ENCODE results near the gene GXYLT1.
"Not testable (repeated sequence)": the region's sequence is repeated elsewhere in the genome, so short reads cannot be mapped to it uniquely, and the experiment has no call there.

The GXYLT1 gene, protein sequence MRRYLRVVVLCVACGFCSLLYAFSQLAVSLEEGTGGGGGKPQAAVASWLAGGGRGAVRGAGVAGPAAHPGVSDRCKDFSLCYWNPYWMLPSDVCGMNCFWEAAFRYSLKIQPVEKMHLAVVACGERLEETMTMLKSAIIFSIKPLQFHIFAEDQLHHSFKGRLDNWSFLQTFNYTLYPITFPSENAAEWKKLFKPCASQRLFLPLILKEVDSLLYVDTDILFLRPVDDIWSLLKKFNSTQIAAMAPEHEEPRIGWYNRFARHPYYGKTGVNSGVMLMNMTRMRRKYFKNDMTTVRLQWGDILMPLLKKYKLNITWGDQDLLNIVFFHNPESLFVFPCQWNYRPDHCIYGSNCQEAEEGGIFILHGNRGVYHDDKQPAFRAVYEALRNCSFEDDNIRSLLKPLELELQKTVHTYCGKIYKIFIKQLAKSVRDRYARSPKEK

DNA sequence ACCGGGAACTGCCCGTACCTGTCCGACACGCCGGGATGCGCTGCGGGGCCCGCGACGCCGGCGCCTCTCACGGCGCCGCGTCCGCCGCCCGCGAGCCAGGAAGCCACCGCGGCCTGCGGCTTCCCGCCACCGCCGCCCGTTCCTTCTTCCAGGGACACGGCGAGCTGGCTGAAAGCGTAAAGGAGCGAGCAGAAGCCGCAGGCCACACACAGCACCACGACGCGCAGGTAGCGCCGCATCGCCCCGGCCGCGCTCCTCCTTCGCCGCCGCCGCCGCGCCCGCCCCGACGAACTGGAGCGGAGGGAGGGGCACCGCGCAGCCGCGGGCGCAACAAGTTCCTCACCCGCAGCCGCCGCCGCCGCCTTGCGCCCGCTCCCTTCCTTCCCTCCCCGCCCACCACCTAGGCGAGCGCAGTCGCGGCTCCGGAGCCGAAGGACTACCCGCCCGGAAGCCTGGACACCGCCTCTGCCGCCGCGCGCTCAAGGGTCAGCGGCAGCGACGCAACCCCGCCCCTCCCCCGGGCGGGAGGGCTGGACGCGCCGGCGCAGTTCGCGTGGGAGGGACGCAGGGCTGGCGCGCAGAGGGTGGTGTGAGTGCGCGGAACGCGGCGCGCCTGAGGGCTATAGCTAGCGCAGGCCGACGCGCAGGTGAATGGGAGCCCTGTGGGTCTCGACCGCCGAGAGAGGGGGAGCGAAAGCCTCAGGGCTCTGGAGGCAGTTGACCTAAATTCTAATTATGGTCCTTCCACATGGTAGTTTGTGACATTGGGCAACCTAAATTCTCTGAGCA, at the start of gene GXYLT1:
TSS of gene GXYLT1 (minus strand) at position 467 of the 789 bp plus-strand sequence. CDS start at position 239, 228 bp downstream.
- no peaks in the 10 kb centered on the region for H3K9me3 ChIP-seq (ENCODE audit: control insufficient read depth in 1 of 2, low read length in 2 of 2)
- H3K4me3 ChIP-seq (ENCODE audit: low read depth in 1 of 2, low read length in 2 of 2) = peak within 1 kb of the TSS; percentile 75 to 76
- peaks cover 0 to 6% of the 10 kb centered on the region in 2 donors for H3K4me1 ChIP-seq (ENCODE audit: control insufficient read depth in 1 of 2, insufficient read depth in 2 of 2, low read length in 2 of 2)
- no peaks in the 10 kb centered on the region for H3K27me3 ChIP-seq (ENCODE audit: low read depth, low read length)
- H3K36me3 ChIP-seq (ENCODE audit: control insufficient read depth in 1 of 2, insufficient read depth in 2 of 2, low read length in 2 of 2) = no peaks in the 10 kb centered on the region
- H3K27ac ChIP-seq (ENCODE audit: low read length) = peak within 1 kb of the TSS; percentile 64

DNA sequence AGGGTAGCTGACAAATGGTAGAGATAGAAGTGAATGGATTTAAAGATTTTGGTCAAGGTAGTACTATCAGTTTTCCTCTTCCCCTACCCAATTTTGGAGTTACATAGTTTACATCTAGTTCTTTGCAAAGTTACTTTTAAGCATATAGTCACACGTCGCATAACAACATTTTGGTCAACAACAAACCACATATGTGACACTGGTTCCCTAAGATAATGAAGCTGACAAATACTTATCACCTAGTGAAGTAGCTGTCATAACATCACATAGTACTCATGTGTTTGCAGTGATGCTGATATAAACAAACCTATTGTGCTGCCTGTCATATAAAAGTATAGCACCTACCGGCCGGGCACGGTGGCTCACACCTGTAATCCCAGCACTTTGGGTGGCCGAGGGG, 48.0 kb upstream of the GXYLT1 start:
- Histone ChIP-seq H3K36me3 (ENCODE audit: control insufficient read depth in 1 of 2, insufficient read depth in 2 of 2, low read length in 2 of 2) (peaks cover 10% of the 10 kb centered on the region in 2 donors), H3K4me1 (ENCODE audit: control insufficient read depth in 1 of 2, insufficient read depth in 2 of 2, low read length in 2 of 2) (no peaks in the 10 kb centered on the region), H3K4me3 (ENCODE audit: low read depth in 1 of 2, low read length in 2 of 2) (no peak overlapping the region)

DNA sequence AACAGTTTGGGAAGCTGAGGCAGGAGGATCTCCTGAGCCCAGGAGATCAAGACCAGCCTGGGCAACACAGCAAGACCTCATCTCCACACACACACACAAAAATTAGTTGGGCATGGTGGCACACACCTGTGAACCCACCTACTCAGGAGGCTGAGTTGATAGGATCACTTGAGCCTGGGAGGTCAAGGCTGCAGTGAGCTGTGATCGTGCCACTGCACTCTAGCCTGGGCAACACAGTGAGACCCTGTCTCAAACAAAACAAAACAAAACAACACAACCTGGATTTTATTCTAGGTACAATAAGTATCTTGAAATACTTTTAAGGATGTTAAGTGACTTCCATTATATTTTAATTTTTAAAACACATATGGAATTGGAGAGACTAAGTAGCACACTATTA, 47.6 kb upstream of the GXYLT1 start:
- no peaks in the 10 kb centered on the region for H3K9me3 ChIP-seq (ENCODE audit: control insufficient read depth in 1 of 2, low read length in 2 of 2)

More for the DNA sequence above, 48.0 kb upstream of the GXYLT1 start:
- Histone ChIP-seq H3K27ac (ENCODE audit: low read length) (no peak overlapping the region), H3K9me3 (ENCODE audit: control insufficient read depth in 1 of 2, low read length in 2 of 2) (no peaks in the 10 kb centered on the region), H3K27me3 (ENCODE audit: low read depth, low read length) (no peaks in the 10 kb centered on the region)

DNA sequence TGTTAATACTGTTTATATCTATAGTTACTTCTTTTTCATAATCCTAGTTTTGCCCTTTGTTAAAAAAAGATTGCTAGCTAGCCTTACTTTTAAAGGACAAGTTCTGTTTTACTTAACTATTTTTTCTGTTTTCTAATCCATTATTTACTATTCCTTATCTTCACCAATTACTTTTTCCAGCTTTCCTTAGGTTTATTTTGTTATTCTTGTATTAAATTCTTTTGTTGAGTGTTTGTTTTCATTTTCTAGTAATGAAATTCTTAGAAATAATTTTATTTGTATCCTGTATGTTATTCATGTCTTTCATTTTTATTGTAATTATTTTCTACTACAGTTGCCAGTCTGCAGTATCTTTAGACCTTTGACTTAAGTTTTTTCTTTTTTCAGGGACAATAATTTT, 45.7 kb upstream of the GXYLT1 start:
- peaks cover 0 to 5% of the 10 kb centered on the region in 2 donors for H3K36me3 ChIP-seq (ENCODE audit: control insufficient read depth in 1 of 2, insufficient read depth in 2 of 2, low read length in 2 of 2)
- no peaks in the 10 kb centered on the region for H3K4me1 ChIP-seq (ENCODE audit: control insufficient read depth in 1 of 2, insufficient read depth in 2 of 2, low read length in 2 of 2)
- H3K27me3 ChIP-seq (ENCODE audit: low read depth, low read length) = no peaks in the 10 kb centered on the region
- no peaks in the 10 kb centered on the region for H3K9me3 ChIP-seq (ENCODE audit: control insufficient read depth in 1 of 2, low read length in 2 of 2)
- no peak overlapping the region for H3K4me3 ChIP-seq (ENCODE audit: low read depth in 1 of 2, low read length in 2 of 2)
- H3K27ac ChIP-seq (ENCODE audit: low read length) = no peak overlapping the region

More for the DNA sequence above, 47.6 kb upstream of the GXYLT1 start:
- Histone ChIP-seq H3K4me3 (ENCODE audit: low read depth in 1 of 2, low read length in 2 of 2) (no peak overlapping the region), H3K27ac (ENCODE audit: low read length) (no peak overlapping the region), H3K4me1 (ENCODE audit: control insufficient read depth in 1 of 2, insufficient read depth in 2 of 2, low read length in 2 of 2) (no peaks in the 10 kb centered on the region), H3K36me3 (ENCODE audit: control insufficient read depth in 1 of 2, insufficient read depth in 2 of 2, low read length in 2 of 2) (peaks cover 6 to 10% of the 10 kb centered on the region in 2 donors), H3K27me3 (ENCODE audit: low read depth, low read length) (no peaks in the 10 kb centered on the region)

DNA sequence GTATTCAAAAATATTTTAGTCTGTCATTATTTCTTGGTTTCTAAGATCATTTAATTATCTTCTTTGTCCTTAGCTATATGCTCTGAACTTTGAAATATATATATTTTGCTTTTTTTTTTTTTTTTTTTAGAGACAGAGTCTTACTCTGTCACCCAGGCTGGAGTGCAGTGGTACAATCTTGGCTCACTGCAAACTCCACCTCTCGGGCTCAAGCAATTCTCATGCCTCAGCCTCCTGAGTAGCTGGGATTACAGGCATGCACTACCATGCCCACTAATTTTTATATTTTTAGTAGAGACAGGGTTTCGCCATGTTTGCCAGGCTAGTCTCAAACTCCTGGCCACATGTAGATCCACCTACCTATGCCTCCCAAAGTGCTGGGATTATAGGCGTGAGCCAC, 43.6 kb upstream of the GXYLT1 start:
- not testable (repeated sequence) for H3K4me1 ChIP-seq (ENCODE audit: control insufficient read depth in 1 of 2, insufficient read depth in 2 of 2, low read length in 2 of 2); H3K9me3 ChIP-seq (ENCODE audit: control insufficient read depth in 1 of 2, low read length in 2 of 2); H3K27ac ChIP-seq (ENCODE audit: low read length); H3K4me3 ChIP-seq (ENCODE audit: low read depth in 1 of 2, low read length in 2 of 2); H3K27me3 ChIP-seq (ENCODE audit: low read depth, low read length); H3K36me3 ChIP-seq (ENCODE audit: control insufficient read depth in 1 of 2, insufficient read depth in 2 of 2, low read length in 2 of 2)

DNA sequence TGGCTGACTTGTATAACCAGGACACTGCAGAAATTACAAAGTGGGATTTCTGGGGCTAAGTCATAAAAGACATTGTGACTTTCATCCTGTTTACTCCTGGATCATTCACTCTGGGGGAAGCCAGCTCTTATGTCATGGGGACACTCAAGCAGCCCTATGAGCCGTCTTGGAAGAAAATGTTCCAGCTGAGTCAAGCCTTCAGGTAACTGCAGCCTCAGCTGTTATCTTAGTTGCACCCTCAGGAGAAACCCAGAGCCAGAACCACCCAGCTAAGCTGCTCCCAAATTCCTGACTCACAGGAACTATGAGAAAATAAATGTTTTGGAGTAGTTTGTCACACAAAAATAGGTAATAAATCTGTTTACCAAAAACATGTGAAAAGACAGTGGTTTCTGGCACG, 43.1 kb upstream of the GXYLT1 start:
- H3K36me3 ChIP-seq (ENCODE audit: control insufficient read depth in 1 of 2, insufficient read depth in 2 of 2, low read length in 2 of 2) = peaks cover 0 to 5% of the 10 kb centered on the region in 2 donors
- H3K9me3 ChIP-seq (ENCODE audit: control insufficient read depth in 1 of 2, low read length in 2 of 2) = no peaks in the 10 kb centered on the region
- no peak overlapping the region for H3K27ac ChIP-seq (ENCODE audit: low read length)
- no peaks in the 10 kb centered on the region for H3K4me1 ChIP-seq (ENCODE audit: control insufficient read depth in 1 of 2, insufficient read depth in 2 of 2, low read length in 2 of 2)
- H3K27me3 ChIP-seq (ENCODE audit: low read depth, low read length) = no peaks in the 10 kb centered on the region
- no peak overlapping the region for H3K4me3 ChIP-seq (ENCODE audit: low read depth in 1 of 2, low read length in 2 of 2)

DNA sequence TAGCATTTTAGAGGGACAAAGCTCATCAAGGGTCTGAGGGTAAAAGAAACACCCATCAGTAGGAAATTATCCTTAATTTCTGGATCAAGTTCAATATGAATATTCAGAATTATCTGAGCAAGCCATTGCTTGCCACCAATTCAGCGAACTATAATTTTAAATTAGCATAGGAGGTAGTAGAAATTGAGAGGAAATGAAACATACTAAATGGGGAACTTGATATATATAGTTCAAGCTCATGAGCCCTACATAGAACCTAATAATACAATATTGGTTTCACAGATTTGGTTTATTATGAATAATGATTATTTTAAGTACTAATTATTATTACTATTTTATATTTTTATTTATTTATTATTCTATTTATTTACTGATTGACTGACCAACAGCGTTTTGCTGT, 42.1 kb upstream of the GXYLT1 start:
- no peak overlapping the region for H3K27ac ChIP-seq (ENCODE audit: low read length)
- H3K4me1 ChIP-seq (ENCODE audit: control insufficient read depth in 1 of 2, insufficient read depth in 2 of 2, low read length in 2 of 2) = no peaks in the 10 kb centered on the region
- H3K27me3 ChIP-seq (ENCODE audit: low read depth, low read length) = no peaks in the 10 kb centered on the region
- H3K9me3 ChIP-seq (ENCODE audit: control insufficient read depth in 1 of 2, low read length in 2 of 2) = no peaks in the 10 kb centered on the region
- no peaks in the 10 kb centered on the region for H3K36me3 ChIP-seq (ENCODE audit: control insufficient read depth in 1 of 2, insufficient read depth in 2 of 2, low read length in 2 of 2)
- H3K4me3 ChIP-seq (ENCODE audit: low read depth in 1 of 2, low read length in 2 of 2) = no peak overlapping the region

DNA sequence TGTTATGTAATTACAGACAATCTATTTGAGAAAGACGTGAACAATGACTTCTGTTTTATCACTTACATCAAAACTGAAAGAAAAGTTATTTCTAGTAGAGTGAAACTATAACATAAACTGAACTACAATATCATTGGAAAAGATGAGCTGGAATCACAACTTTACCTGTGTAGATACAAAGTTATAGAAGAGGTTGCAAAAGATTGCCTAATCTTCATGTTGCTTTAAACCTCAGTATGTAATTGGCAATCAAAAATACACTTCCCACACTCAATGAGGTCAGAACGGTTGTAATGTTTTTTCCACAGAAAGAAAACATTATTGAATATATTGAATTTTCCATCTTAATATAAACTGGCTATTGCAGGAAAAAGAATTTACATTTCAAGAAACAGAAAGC, 37.7 kb upstream of the GXYLT1 start:
- H3K27ac ChIP-seq (ENCODE audit: low read length) = no peak overlapping the region
- no peak overlapping the region for H3K4me3 ChIP-seq (ENCODE audit: low read depth in 1 of 2, low read length in 2 of 2)
- H3K36me3 ChIP-seq (ENCODE audit: control insufficient read depth in 1 of 2, insufficient read depth in 2 of 2, low read length in 2 of 2) = no peaks in the 10 kb centered on the region
- no peaks in the 10 kb centered on the region for H3K4me1 ChIP-seq (ENCODE audit: control insufficient read depth in 1 of 2, insufficient read depth in 2 of 2, low read length in 2 of 2)
- no peaks in the 10 kb centered on the region for H3K9me3 ChIP-seq (ENCODE audit: control insufficient read depth in 1 of 2, low read length in 2 of 2)
- no peaks in the 10 kb centered on the region for H3K27me3 ChIP-seq (ENCODE audit: low read depth, low read length)

DNA sequence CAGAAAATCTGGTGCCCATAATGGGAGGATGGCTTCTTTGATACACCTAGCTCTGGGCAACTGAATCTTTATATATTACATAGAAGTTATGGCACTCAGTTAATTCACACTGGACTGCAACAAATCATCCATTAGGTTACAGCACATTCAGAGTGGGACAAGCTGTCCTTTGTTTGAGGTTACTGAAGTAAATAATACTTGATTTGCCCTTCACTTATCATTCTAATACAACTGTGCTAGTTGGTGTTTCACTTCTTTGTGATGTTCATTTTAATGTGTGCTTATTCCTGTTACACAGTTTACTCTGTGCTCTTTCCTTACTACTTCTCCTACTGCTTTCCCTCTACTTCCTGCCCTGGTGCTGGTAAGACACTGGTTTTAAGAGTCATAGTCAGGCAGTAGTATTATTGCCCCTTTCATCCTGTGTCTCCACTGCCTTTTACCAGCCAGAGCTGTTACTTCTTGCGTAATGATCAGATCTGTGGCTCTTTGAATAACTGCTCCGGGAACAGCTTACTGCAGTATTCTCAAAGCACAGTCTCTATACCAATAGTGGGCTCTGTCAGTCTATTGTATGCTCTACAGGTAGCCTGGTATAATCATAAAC, 36.4 kb upstream of the GXYLT1 start:
- Histone ChIP-seq H3K4me3 (ENCODE audit: low read depth in 1 of 2, low read length in 2 of 2) (no peak overlapping the region), H3K36me3 (ENCODE audit: control insufficient read depth in 1 of 2, insufficient read depth in 2 of 2, low read length in 2 of 2) (peaks cover 0 to 4% of the 10 kb centered on the region in 2 donors), H3K27ac (ENCODE audit: low read length) (no peak overlapping the region), H3K4me1 (ENCODE audit: control insufficient read depth in 1 of 2, insufficient read depth in 2 of 2, low read length in 2 of 2) (no peaks in the 10 kb centered on the region), H3K9me3 (ENCODE audit: control insufficient read depth in 1 of 2, low read length in 2 of 2) (no peaks in the 10 kb centered on the region), H3K27me3 (ENCODE audit: low read depth, low read length) (no peaks in the 10 kb centered on the region)

DNA sequence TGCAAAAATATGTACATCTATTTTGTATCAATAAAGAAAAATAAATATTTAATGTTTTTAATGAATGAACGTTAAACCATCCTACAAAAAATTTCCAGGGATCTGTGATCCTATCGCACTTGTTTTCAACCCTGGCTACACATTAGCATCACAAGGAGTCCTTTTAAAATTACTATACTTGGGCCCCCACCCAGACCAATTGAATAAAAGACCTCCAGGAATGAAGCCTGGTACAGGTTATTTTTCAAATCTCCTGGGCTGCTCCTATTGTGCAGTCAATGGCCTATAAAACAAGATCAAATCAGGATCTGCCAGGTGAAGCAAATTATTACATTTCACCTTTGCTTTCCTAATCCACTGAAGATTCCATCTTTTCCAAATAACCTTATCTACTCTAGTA, 33.4 kb upstream of the GXYLT1 start:
- no peak overlapping the region for H3K4me3 ChIP-seq (ENCODE audit: low read depth in 1 of 2, low read length in 2 of 2)
- H3K27ac ChIP-seq (ENCODE audit: low read length) = no peak overlapping the region
- no peaks in the 10 kb centered on the region for H3K9me3 ChIP-seq (ENCODE audit: control insufficient read depth in 1 of 2, low read length in 2 of 2)
- no peaks in the 10 kb centered on the region for H3K27me3 ChIP-seq (ENCODE audit: low read depth, low read length)
- peaks cover 3 to 4% of the 10 kb centered on the region in 2 donors for H3K36me3 ChIP-seq (ENCODE audit: control insufficient read depth in 1 of 2, insufficient read depth in 2 of 2, low read length in 2 of 2)
- no peaks in the 10 kb centered on the region for H3K4me1 ChIP-seq (ENCODE audit: control insufficient read depth in 1 of 2, insufficient read depth in 2 of 2, low read length in 2 of 2)

DNA sequence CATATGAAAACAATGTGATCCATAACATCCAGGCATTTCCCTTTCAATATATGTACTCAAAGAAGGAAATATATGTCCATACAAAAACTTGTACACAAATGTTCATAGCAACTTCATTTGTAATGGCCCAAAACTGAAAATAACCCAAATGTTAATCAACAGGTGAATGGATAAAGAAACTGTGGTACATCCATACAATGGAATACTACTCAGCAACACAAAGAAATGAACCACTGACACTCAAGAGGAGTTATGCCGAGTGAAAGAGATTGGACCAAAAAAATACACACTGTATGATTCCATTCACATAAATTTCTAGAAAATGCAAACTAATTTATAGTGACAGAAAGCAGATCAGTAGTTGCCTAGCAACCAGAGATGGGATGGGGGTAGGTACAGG, 30.3 kb upstream of the GXYLT1 start:
- Histone ChIP-seq H3K36me3 (ENCODE audit: control insufficient read depth in 1 of 2, insufficient read depth in 2 of 2, low read length in 2 of 2) (peaks cover 3 to 4% of the 10 kb centered on the region in 2 donors), H3K9me3 (ENCODE audit: control insufficient read depth in 1 of 2, low read length in 2 of 2) (no peaks in the 10 kb centered on the region), H3K4me3 (ENCODE audit: low read depth in 1 of 2, low read length in 2 of 2) (no peak overlapping the region)

More for the DNA sequence above, 30.3 kb upstream of the GXYLT1 start:
- H3K4me1 ChIP-seq (ENCODE audit: control insufficient read depth in 1 of 2, insufficient read depth in 2 of 2, low read length in 2 of 2) = no peaks in the 10 kb centered on the region
- H3K27ac ChIP-seq (ENCODE audit: low read length) = no peak overlapping the region
- H3K27me3 ChIP-seq (ENCODE audit: low read depth, low read length) = no peaks in the 10 kb centered on the region

All from muscle layer of duodenum (tissue), 2 donors.